Left lung (tissue), 10 donors: ENCODE results near the gene GLI3. TPM values are rescaled to one million over a fixed set of nuclear protein-coding genes. Genes with fewer than 3 reads are reported as not detected.

ENCODE experiments used
- ATAC-seq: fragments of 200-7000 bp; cut with Tn5 transposase; one replicate; pipeline ENCODE4 v1.9.1; 2020; ENCODE audit warnings: moderate library complexity
- DNase-seq, 4 donors: peaks; one replicate each; pipeline ENCODE4 v3.0.0-alpha.2; 2013 to 2020
- H3K27ac ChIP-seq, 2 donors: fragments of 200-600 bp; sonication (generic) in 1 of 2; one replicate each; pipeline versions ENCODE4 v1.5.0 to v1.8.0; 2020 to 2021
- H3K27me3 ChIP-seq, 2 donors: fragments of 200-600 bp; sonication (generic) in 1 of 2; one replicate each; pipeline versions ENCODE4 v1.5.0 to v1.8.0; 2020 to 2021
- H3K36me3 ChIP-seq, 2 donors: fragments of 200-600 bp; sonication (generic) in 1 of 2; one replicate each; pipeline versions ENCODE4 v1.5.0 to v1.8.0; 2020 to 2021
- H3K4me1 ChIP-seq, 2 donors: fragments of 200-600 bp; one replicate each; pipeline ENCODE4 v1.8.0; 2021
- H3K4me3 ChIP-seq, 2 donors: fragments of 200-600 bp; sonication (generic) in 1 of 2; one replicate each; pipeline versions ENCODE4 v1.5.0 to v1.8.0; 2020 to 2021; ENCODE audit warnings: mild to moderate bottlenecking in 1 of 2
- H3K9me3 ChIP-seq, 2 donors: fragments of 200-600 bp; sonication (generic) in 1 of 2; one replicate each; pipeline versions ENCODE4 v1.5.0 to v1.8.0; 2020 to 2021
- CTCF ChIP-seq, 2 donors: fragments of 200-600 bp; sonication (generic) in 1 of 2; IDR thresholded peaks; one replicate each; pipeline versions ENCODE4 v1.5.0 to v1.8.0; 2021; ENCODE audit warnings: antibody characterized with exemption in 2 of 2
- intact Hi-C, 2 donors: fragments of 100-400 bp; cut with DNase I; formaldehyde crosslinking; loops; one replicate each; pipeline versions ENCODE4 v1.11.2 to v1.14.2; 2022
- polyA plus RNA-seq, 6 donors: library from polyadenylated mRNA; unstranded; fragments of 120-200 nt; gene quantifications; one replicate each; pipeline ENCODE4 v1.2.1, GENCODE V29; 2013; ENCODE audit not compliant: insufficient read length in 6 of 6
- total RNA-seq, 2 donors: library from RNA; stranded (reverse); fragmentation: NEBNext Ultra II Directional; extraction: Animal tissue kit (Norgen Biotek cat#: 25700); gene quantifications; one replicate each; pipeline ENCODE4 v1.2.1, GENCODE V29; 2021
- donor health status: DM: no; HTN: yes; CAD: no.
- donor health status: DM: no; HTN: no; CAD: no.

GLI3 gene
- total and polyA plus RNA-seq, 8 donors: 20.3 to 38.0 (median 31.3) TPM

GRCh38 chr7:42227936-42228591 lies 8.9 kb downstream of the GLI3 start:
- TF ChIP-seq CTCF (IDR thresholded peaks at IDR 0.05): no peak
- Histone ChIP-seq H3K36me3 (no peaks in the 10 kb centered on the region), H3K27me3 (peaks cover 0 to 56% of the 10 kb centered on the region in 2 donors), H3K4me1 (no peaks in the 10 kb centered on the region), H3K27ac (no peak overlapping the region), H3K4me3 (peak overlapping the region in 1 of 2 donors; percentile 8), H3K9me3 (no peaks in the 10 kb centered on the region)
- DNase-seq (peak in 2 of 4 donors; percentile 70 to 74), ATAC-seq (peak; percentile 81)
- intact Hi-C loops: no loop called here

GRCh38 chr7:42227541-42227935 lies 9.5 kb downstream of the GLI3 start:
- H3K27ac ChIP-seq: no peak overlapping the region
- intact Hi-C loops: no loop called here
- peak overlapping the region in 1 of 2 donors; percentile 8 for H3K4me3 ChIP-seq
- ATAC-seq: peak; percentile 54
- no peak for DNase-seq
- TF ChIP-seq CTCF (IDR thresholded peaks at IDR 0.05): no peak
- no peaks in the 10 kb centered on the region for H3K4me1 ChIP-seq
- no peaks in the 10 kb centered on the region for H3K9me3 ChIP-seq
- peaks cover 0 to 56% of the 10 kb centered on the region in 2 donors for H3K27me3 ChIP-seq
- H3K36me3 ChIP-seq: no peaks in the 10 kb centered on the region

GRCh38 chr7:42227021-42227420 lies 10.0 kb downstream of the GLI3 start:
- ATAC-seq (no peak), DNase-seq (no peak)
- TF ChIP-seq CTCF (IDR thresholded peaks at IDR 0.05): no peak
- no peaks in the 10 kb centered on the region for H3K9me3 ChIP-seq
- no peak overlapping the region for H3K27ac ChIP-seq
- intact Hi-C loops: no loop called here
- no peaks in the 10 kb centered on the region for H3K4me1 ChIP-seq
- H3K27me3 ChIP-seq: peaks cover 0 to 54% of the 10 kb centered on the region in 2 donors
- H3K36me3 ChIP-seq: no peaks in the 10 kb centered on the region
- H3K4me3 ChIP-seq: no peak overlapping the region

- no peak for DNase-seq
- no peaks in the 10 kb centered on the region for H3K9me3 ChIP-seq
- TF ChIP-seq CTCF (IDR thresholded peaks at IDR 0.05): no peak
- no peak overlapping the region for H3K27ac ChIP-seq
- no peak overlapping the region for H3K4me3 ChIP-seq
- ATAC-seq: no peak
- H3K36me3 ChIP-seq: no peaks in the 10 kb centered on the region
- intact Hi-C loops: no loop called here
- H3K4me1 ChIP-seq: no peaks in the 10 kb centered on the region
- H3K27me3 ChIP-seq: peaks cover 0 to 48% of the 10 kb centered on the region in 2 donors
Measured at GRCh38 chr7:42226354-42226941, 10.6 kb downstream of the GLI3 start.

- DNase-seq (no peak), ATAC-seq (no peak)
- Histone ChIP-seq H3K27ac (no peak overlapping the region), H3K9me3 (no peaks in the 10 kb centered on the region), H3K4me3 (no peak overlapping the region), H3K27me3 (peaks cover 0 to 35% of the 10 kb centered on the region in 2 donors), H3K36me3 (no peaks in the 10 kb centered on the region), H3K4me1 (no peaks in the 10 kb centered on the region)
- intact Hi-C loops: no loop called here
- TF ChIP-seq CTCF (IDR thresholded peaks at IDR 0.05): no peak
Measured at GRCh38 chr7:42224391-42225003, 12.5 kb downstream of the GLI3 start.
